Natural killer cell treated with Interleukin-12 subunit alpha and Interleukin-12 subunit beta and Interleukin-15 and Interleukin-18, amount 100 ng/mL, for 72 hours (primary cell): ENCODE data around the gene MYT1. TPM values are rescaled to one million over a fixed set of nuclear protein-coding genes. Genes with fewer than 3 reads are reported as not detected.

ENCODE experiments used
- ATAC-seq, 2 donors: fragments of 150-1000 bp; cut with Tn5 transposase in 1 of 2; sonication (Bioruptor Pico), chemical (Tn5 transposase) in 1 of 2; 2 replicates each; pipeline ENCODE4 v1.10.0; 2021
- DNase-seq: peaks from one replicate; pipeline ENCODE4 v3.0.0; 2022; ENCODE audit warnings: low spot score
- H3K27ac Mint-ChIP-seq, 2 donors: 1 replicate in 1 of 2; 2 replicates in 1 of 2; pipeline ENCODE4 v1.8.0; 2022; ENCODE audit warnings: mixed read lengths in 2 of 2, mild to moderate bottlenecking in 1 of 2, moderate library complexity in 1 of 2
- H3K27me3 Mint-ChIP-seq, 2 donors: 1 replicate in 1 of 2; 2 replicates in 1 of 2; pipeline ENCODE4 v1.8.0; 2022; ENCODE audit warnings: mixed read lengths in 2 of 2
- H3K36me3 Mint-ChIP-seq: one replicate; pipeline ENCODE4 v1.8.0; 2022; ENCODE audit warnings: mixed read lengths
- H3K4me1 Mint-ChIP-seq, 2 donors: 1 replicate in 1 of 2; 2 replicates in 1 of 2; pipeline ENCODE4 v1.8.0; 2022; ENCODE audit warnings: low read depth in 2 of 2, mixed read lengths in 2 of 2, mild to moderate bottlenecking in 1 of 2
- H3K4me3 Mint-ChIP-seq: one replicate; pipeline ENCODE4 v1.8.0; 2022; ENCODE audit warnings: mixed read lengths
- H3K9me3 Mint-ChIP-seq: 2 replicates; pipeline ENCODE4 v1.8.0; 2022; ENCODE audit warnings: mixed read lengths
- total RNA-seq, 2 donors: library from RNA; stranded (reverse); gene quantifications; one replicate each; pipeline ENCODE4 v1.2.3, GENCODE V29; 2022

The MYT1 gene
- total RNA-seq, 2 donors from 2014 or later = not detected

- Mint-ChIP-seq H3K4me1 (no peaks in the 10 kb centered on the region), H3K27me3 (peaks cover 8 to 9% of the 10 kb centered on the region in 2 donors), H3K27ac (no peak overlapping the region), H3K9me3 (no peaks in the 10 kb centered on the region), H3K4me3 (no peak overlapping the region), H3K36me3 (no peaks in the 10 kb centered on the region)
- ATAC-seq (no peak), DNase-seq (peak; percentile 54)
These were observed 76.2 kb downstream of the MYT1 start for GRCh38 chr20:64240243-64241015.

- Mint-ChIP-seq H3K9me3 (no peaks in the 10 kb centered on the region), H3K36me3 (no peaks in the 10 kb centered on the region), H3K4me1 (no peaks in the 10 kb centered on the region), H3K4me3 (no peak overlapping the region), H3K27me3 (peaks cover 9 to 11% of the 10 kb centered on the region in 2 donors), H3K27ac (no peak overlapping the region)
- DNase-seq (no peak), ATAC-seq (no peak)
These were observed 76.8 kb downstream of the MYT1 start for GRCh38 chr20:64241061-64241460.

GRCh38 chr20:64242003-64242796 lies 77.9 kb downstream of the MYT1 start:
- Mint-ChIP-seq H3K4me3 (no peak overlapping the region), H3K9me3 (no peaks in the 10 kb centered on the region), H3K4me1 (no peaks in the 10 kb centered on the region), H3K27me3 (peaks cover 14 to 17% of the 10 kb centered on the region in 2 donors), H3K27ac (no peak overlapping the region), H3K36me3 (no peaks in the 10 kb centered on the region)
- no peak for ATAC-seq
- no peak for DNase-seq

- H3K27ac Mint-ChIP-seq = no peak overlapping the region
- DNase-seq = no peak
- no peaks in the 10 kb centered on the region for H3K4me1 Mint-ChIP-seq
- H3K27me3 Mint-ChIP-seq = peaks cover 14 to 18% of the 10 kb centered on the region in 2 donors
- no peak for ATAC-seq
- H3K9me3 Mint-ChIP-seq = no peaks in the 10 kb centered on the region
- H3K36me3 Mint-ChIP-seq = no peaks in the 10 kb centered on the region
- H3K4me3 Mint-ChIP-seq = no peak overlapping the region
These were observed 78.7 kb downstream of the MYT1 start for GRCh38 chr20:64242797-64243475.

- no peaks in the 10 kb centered on the region for H3K36me3 Mint-ChIP-seq
- H3K4me3 Mint-ChIP-seq = no peak overlapping the region
- no peaks in the 10 kb centered on the region for H3K4me1 Mint-ChIP-seq
- H3K27me3 Mint-ChIP-seq = peaks cover 14 to 18% of the 10 kb centered on the region in 2 donors
- H3K9me3 Mint-ChIP-seq = no peaks in the 10 kb centered on the region
- DNase-seq (no peak), ATAC-seq (no peak)
- H3K27ac Mint-ChIP-seq = no peak overlapping the region
These were observed 80.1 kb downstream of the MYT1 start for GRCh38 chr20:64244281-64244805.

- H3K4me3 Mint-ChIP-seq = no peak overlapping the region
- H3K4me1 Mint-ChIP-seq = no peaks in the 10 kb centered on the region
- no peaks in the 10 kb centered on the region for H3K36me3 Mint-ChIP-seq
- H3K27ac Mint-ChIP-seq = no peak overlapping the region
- H3K27me3 Mint-ChIP-seq = peaks cover 17 to 21% of the 10 kb centered on the region in 2 donors
- DNase-seq (no peak), ATAC-seq (no peak)
- no peaks in the 10 kb centered on the region for H3K9me3 Mint-ChIP-seq
These were observed 80.8 kb downstream of the MYT1 start for GRCh38 chr20:64244870-64245603.

GRCh38 chr20:64245746-64246595 lies 81.7 kb downstream of the MYT1 start:
- Mint-ChIP-seq H3K4me3 (no peak overlapping the region), H3K27me3 (peaks cover 26% of the 10 kb centered on the region in 2 donors), H3K27ac (no peak overlapping the region), H3K36me3 (no peaks in the 10 kb centered on the region), H3K4me1 (no peaks in the 10 kb centered on the region), H3K9me3 (no peaks in the 10 kb centered on the region)
- DNase-seq (no peak), ATAC-seq (no peak)

GRCh38 chr20:64246616-64247306 lies 82.5 kb downstream of the MYT1 start:
- Mint-ChIP-seq H3K36me3 (no peaks in the 10 kb centered on the region), H3K9me3 (no peaks in the 10 kb centered on the region), H3K27me3 (peaks cover 26 to 27% of the 10 kb centered on the region in 2 donors), H3K4me1 (no peaks in the 10 kb centered on the region), H3K27ac (no peak overlapping the region), H3K4me3 (no peak overlapping the region)
- DNase-seq (no peak), ATAC-seq (no peak)

- no peaks in the 10 kb centered on the region for H3K9me3 Mint-ChIP-seq
- no peaks in the 10 kb centered on the region for H3K4me1 Mint-ChIP-seq
- H3K27me3 Mint-ChIP-seq = peaks cover 27% of the 10 kb centered on the region in 2 donors
- H3K4me3 Mint-ChIP-seq = no peak overlapping the region
- no peak for ATAC-seq
- no peak for DNase-seq
- no peaks in the 10 kb centered on the region for H3K36me3 Mint-ChIP-seq
- no peak overlapping the region for H3K27ac Mint-ChIP-seq
These were observed 83.0 kb downstream of the MYT1 start for GRCh38 chr20:64247307-64247618.

- peaks cover 25 to 27% of the 10 kb centered on the region in 2 donors for H3K27me3 Mint-ChIP-seq
- H3K9me3 Mint-ChIP-seq = no peaks in the 10 kb centered on the region
- H3K4me1 Mint-ChIP-seq = no peaks in the 10 kb centered on the region
- no peaks in the 10 kb centered on the region for H3K36me3 Mint-ChIP-seq
- H3K27ac Mint-ChIP-seq = no peak overlapping the region
- ATAC-seq (no peak), DNase-seq (no peak)
- no peak overlapping the region for H3K4me3 Mint-ChIP-seq
These were observed 84.0 kb downstream of the MYT1 start for GRCh38 chr20:64247970-64248841.

GRCh38 chr20:64250027-64250426 lies 85.8 kb downstream of the MYT1 start:
- Mint-ChIP-seq H3K36me3 (no peaks in the 10 kb centered on the region), H3K27ac (no peak overlapping the region), H3K4me1 (peaks cover 8 to 9% of the 10 kb centered on the region in 2 donors), H3K27me3 (peaks cover 19% of the 10 kb centered on the region in 2 donors), H3K9me3 (no peaks in the 10 kb centered on the region), H3K4me3 (no peak overlapping the region)
- ATAC-seq (no peak), DNase-seq (no peak)
